Right ventricle myocardium superior (tissue), 1 donor: ENCODE measurements around the gene TFF1. TPM values are rescaled to one million over a fixed set of nuclear protein-coding genes. Genes with fewer than 3 reads are reported as not detected.
A peak's percentile ranks its signal among the peaks of the same experiment; 100 is the strongest.

Experiments
- ATAC-seq: fragments of 200-7000 bp; cut with Tn5 transposase; one replicate; pipeline ENCODE4 v1.9.1; 2020; ENCODE audit warnings: mild to moderate bottlenecking; ENCODE audit not compliant: poor library complexity
- DNase-seq: peaks from one replicate; pipeline ENCODE4 v3.0.0-alpha.2; 2020
- intact Hi-C: fragments of 100-400 bp; cut with DNase I; formaldehyde crosslinking; loops from one replicate; pipeline ENCODE4 v1.11.2; 2022
- total RNA-seq: library from RNA; stranded (reverse); fragmentation: NEBNext Ultra II Directional; extraction: Animal tissue kit (Norgen Biotek cat#: 25700); gene quantifications from one replicate; pipeline ENCODE4 v1.2.1, GENCODE V29; 2021
- donor health status: DM: no; HTN: yes; CAD: no; lungs with severe emphysema.

TFF1 gene
- total RNA-seq, 1 donor from 2014 or later: not detected

GRCh38 chr21:42385619-42386018 lies 19.3 kb upstream of the TFF1 start:
- DNase-seq: no peak
- intact Hi-C loops: no loop called here
- no peak for ATAC-seq

- DNase-seq: no peak
- ATAC-seq: no peak
- intact Hi-C loops: no loop called here
Observed at GRCh38 chr21:42384989-42385388, 18.7 kb upstream of the TFF1 start.

GRCh38 chr21:42384156-42384945 lies 18.0 kb upstream of the TFF1 start:
- DNase-seq: no peak
- no peak for ATAC-seq
- intact Hi-C loops: no loop called here

GRCh38 chr21:42383331-42383730 lies 17.0 kb upstream of the TFF1 start:
- no peak for ATAC-seq
- intact Hi-C loops: no loop called here
- DNase-seq: no peak

GRCh38 chr21:42382915-42383314 lies 16.6 kb upstream of the TFF1 start:
- no peak for DNase-seq
- intact Hi-C loops: no loop called here

GRCh38 chr21:42381347-42381984 lies 15.1 kb upstream of the TFF1 start:
- intact Hi-C loops: no loop called here
- DNase-seq (no peak), ATAC-seq (peak; percentile 39)

More at GRCh38 chr21:42382915-42383314, 16.6 kb upstream of the TFF1 start:
- no peak for ATAC-seq

GRCh38 chr21:42379426-42380215 lies 13.3 kb upstream of the TFF1 start:
- ATAC-seq: no peak
- no peak for DNase-seq
- intact Hi-C loops: no loop called here

GRCh38 chr21:42378418-42378817 lies 12.1 kb upstream of the TFF1 start:
- intact Hi-C loops: no loop called here
- DNase-seq (no peak), ATAC-seq (no peak)

GRCh38 chr21:42377951-42378340 lies 11.6 kb upstream of the TFF1 start:
- intact Hi-C loops: no loop called here
- ATAC-seq (no peak), DNase-seq (no peak)

- DNase-seq (no peak), ATAC-seq (no peak)
- intact Hi-C loops: no loop called here
Observed at GRCh38 chr21:42377211-42377950, 11.0 kb upstream of the TFF1 start.

GRCh38 chr21:42376338-42376982 lies 10.1 kb upstream of the TFF1 start:
- intact Hi-C loops: no loop called here

GRCh38 chr21:42375966-42376337 lies 9.6 kb upstream of the TFF1 start:
- DNase-seq: no peak
- intact Hi-C loops: no loop called here
- no peak for ATAC-seq

More at GRCh38 chr21:42376338-42376982, 10.1 kb upstream of the TFF1 start:
- DNase-seq (no peak), ATAC-seq (no peak)

GRCh38 chr21:42375506-42375905 lies 9.2 kb upstream of the TFF1 start:
- DNase-seq (no peak), ATAC-seq (no peak)
- intact Hi-C loops: no loop called here

- ATAC-seq: no peak
- no peak for DNase-seq
- intact Hi-C loops: no loop called here
Observed at GRCh38 chr21:42374864-42375499, 8.6 kb upstream of the TFF1 start.

- ATAC-seq (no peak), DNase-seq (no peak)
- intact Hi-C loops: no loop called here
Observed at GRCh38 chr21:42374457-42374856, 8.1 kb upstream of the TFF1 start.

GRCh38 chr21:42373908-42374455 lies 7.6 kb upstream of the TFF1 start:
- no peak for ATAC-seq
- intact Hi-C loops: no loop called here
- DNase-seq: no peak

GRCh38 chr21:42373196-42373907 lies 7.0 kb upstream of the TFF1 start:
- ATAC-seq (no peak), DNase-seq (no peak)
- intact Hi-C loops: no loop called here
